ENCODE measurements around the gene EEPD1. TPM values are rescaled to one million over a fixed set of nuclear protein-coding genes. Genes with fewer than 3 reads are reported as not detected.

The EEPD1 gene
- total and polyA plus RNA-seq, 5 donors from 2014 or later: 9.2 to 24.4 (median 11.1) TPM

Other genes starting within 250 kb of the EEPD1 start
- gene ANLN, start 236.6 kb downstream of the EEPD1 start, total RNA-seq: 2.8 TPM
- under 1 TPM in 3 of 4 donors, not detected in 1; 0.27 to 0.53 (median 0.49) TPM for gene ANLN, start 236.6 kb downstream of the EEPD1 start, polyA plus RNA-seq